Stimulated activated CD4-positive, alpha-beta T cell treated with anti-CD3 and anti-CD28 coated beads, Interleukin-15, amount 100 ng/mL, for 24 hours (primary cell): ENCODE data around the gene GSTM3.
"Not testable (repeated sequence)": the region's sequence is repeated elsewhere in the genome, so short reads cannot be mapped to it uniquely, and the experiment has no call there.

Experiments
- DNase-seq: peaks from one replicate; pipeline ENCODE4 v3.0.0-alpha.2; 2020

GSTM3 gene

DNA sequence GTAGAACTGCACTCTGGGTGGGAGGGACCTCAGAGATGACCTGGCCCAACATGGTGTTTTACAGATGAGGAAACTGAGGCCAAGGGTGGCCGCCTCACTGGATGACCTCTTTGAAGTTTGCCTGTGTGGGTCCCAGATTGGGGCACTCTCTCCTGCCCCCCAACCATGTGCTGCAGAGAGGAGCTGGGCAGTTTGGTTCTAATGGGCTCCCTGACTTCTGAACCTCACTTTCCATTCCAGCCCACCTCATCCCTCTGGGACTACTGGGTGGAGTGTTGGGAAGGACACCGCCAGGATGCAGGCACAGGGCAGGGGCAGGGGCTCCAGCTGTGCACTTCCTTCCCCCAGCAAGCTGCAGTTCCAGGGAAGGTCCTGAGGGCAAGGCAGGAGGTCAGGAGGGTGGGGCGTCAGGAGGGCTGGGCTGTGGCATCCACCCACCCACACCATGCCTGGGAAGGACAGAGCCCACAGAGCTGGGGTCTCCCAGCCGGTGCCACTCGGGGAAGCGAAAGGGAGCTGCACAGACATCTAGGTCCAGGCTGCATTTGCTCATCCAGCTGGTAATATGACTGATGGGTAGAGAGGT, 33.2 kb upstream of the GSTM3 start:
- DNase-seq = no peak

DNA sequence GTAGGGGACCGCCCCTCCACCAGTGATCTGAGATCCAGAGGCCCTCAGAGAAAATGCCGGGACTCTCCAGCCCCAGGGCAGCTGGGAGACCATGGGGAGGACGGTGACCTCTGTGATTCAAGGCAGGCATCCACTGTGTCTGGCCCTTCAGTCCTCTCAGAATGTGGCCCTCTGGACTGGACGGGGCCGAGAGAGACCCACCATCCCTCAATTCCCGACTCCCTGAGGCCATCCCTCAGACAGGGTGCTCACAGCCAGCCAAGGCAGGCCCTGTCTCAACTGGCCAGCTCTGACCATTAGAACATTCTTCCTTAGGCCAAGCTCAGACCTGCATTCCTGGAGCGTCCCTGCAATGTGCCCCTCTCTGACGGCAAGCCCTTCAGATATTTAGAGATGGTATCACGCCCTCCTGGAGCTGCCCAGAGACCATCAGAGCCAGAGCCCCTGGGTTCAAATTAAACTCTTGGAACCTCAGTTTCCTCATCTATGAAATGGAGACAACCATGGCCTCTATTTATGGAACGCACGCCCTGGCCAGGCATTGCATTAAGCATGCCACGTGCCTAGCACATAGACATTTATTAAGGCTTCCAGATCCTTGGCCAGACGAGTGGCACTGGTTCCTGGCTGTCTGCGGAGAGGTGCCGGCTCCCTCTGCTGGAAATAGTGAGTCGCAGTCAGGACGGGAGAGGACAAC, 32.5 kb upstream of the GSTM3 start:
- peak; percentile 79 for DNase-seq

DNA sequence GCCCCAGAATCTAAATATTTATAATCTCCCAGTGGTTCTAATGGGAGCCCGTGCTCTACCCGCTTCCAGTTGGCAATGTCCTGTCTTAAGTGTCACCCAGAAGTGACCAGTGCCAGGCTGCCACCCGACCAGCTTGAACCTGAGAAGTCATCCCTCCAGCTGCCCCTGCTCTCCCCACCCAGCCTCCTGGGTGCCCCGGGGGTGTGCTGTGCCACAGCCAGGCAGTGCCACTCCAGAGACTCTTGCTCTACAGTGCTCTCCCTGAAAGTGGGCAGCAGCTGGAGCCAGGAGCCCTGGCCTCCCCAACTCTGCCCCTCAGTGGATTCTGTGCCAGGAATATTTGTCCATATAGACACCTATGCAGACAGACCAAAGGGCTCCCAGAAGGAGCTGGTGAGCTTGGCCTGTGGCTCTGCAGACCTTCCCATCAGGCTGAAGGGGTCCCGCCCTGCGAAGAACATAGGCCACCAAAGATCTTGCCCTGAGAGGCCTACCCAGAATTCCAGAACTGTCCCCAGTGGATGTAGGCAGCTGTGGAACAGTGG, 31.9 kb upstream of the GSTM3 start:
- DNase-seq = no peak

DNA sequence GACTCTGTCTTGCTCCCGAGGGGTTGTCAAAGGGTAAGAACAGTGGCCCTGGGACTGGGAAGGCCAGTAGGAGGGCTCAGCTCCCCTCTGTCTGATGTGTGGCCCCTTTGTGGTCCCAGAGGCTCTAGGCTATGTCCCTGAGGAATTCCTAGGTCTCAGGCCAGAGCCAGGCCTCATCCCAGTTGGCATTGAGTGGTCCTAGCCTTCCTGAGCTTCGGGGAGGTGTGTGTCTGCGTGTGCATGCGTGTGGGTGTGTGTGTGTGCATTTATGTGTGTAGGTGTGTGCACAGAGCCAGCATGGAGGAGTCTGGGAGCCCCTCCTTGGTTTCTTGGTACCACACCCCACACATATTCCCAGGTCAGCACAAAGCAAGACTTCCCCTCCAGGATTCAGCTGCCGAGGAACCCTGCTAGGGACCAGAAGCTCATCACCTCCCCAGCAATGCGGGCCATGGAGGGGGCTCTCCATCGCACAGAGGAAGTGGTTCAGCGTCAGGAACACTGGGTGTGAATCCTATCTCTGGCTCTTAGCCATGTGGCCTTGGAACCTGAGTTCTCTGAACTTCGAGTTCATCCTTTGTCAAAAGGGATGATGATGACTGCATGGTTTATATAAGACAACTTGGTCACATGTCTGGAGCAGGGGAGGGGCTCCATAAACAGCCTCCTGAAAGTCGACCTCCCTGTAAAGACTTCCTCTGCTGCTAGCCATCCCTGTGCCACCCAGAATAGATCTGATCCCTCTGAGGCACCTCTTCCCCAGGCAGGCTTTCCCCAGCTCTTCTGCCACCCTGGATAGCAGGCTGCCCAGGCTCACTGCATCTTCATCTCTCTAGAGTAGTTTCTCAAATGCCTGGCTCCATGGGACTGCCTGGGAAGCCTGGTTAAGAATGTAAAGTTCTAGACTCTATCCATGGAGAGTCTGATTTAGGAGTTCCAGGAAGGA, 31.1 kb upstream of the GSTM3 start:
- DNase-seq = no peak

DNA sequence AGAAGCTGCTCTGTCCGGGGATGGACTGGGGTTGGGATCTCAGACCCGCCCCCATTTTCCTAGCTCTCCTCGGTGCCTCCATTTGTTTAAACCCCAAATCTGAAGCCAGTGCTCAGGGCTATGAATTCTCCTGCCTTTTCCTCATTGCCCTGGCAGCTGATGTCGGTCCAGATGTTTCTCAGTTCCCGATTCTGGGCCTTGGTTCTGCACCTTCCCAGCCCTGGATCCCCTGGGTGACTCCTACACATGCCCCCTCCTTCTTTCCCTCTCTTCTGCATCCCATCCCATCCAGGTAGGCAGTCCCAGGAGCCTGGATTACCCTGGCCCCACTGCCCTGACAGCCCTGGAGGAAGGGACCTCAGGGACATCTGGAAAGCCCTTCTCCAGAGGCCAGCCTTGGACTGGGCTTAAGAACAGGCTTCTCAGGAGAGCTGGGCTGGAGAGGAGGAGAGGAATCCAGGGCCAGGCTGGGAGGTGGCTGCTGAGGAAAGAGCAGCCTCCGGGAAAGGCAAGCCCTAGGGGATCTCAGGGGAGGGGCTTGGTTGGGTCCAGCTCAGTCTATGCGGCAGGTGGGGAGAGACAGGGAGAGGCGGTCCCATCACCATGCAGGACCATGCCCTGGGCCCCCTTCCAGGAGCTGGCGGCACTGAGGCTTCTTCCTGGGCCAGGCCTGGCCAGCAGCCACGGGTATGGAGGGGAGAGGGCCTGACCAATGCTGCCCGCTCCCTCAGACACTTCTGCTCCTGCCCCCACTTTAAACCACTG, 29.7 kb upstream of the GSTM3 start:
- no peak for DNase-seq

DNA sequence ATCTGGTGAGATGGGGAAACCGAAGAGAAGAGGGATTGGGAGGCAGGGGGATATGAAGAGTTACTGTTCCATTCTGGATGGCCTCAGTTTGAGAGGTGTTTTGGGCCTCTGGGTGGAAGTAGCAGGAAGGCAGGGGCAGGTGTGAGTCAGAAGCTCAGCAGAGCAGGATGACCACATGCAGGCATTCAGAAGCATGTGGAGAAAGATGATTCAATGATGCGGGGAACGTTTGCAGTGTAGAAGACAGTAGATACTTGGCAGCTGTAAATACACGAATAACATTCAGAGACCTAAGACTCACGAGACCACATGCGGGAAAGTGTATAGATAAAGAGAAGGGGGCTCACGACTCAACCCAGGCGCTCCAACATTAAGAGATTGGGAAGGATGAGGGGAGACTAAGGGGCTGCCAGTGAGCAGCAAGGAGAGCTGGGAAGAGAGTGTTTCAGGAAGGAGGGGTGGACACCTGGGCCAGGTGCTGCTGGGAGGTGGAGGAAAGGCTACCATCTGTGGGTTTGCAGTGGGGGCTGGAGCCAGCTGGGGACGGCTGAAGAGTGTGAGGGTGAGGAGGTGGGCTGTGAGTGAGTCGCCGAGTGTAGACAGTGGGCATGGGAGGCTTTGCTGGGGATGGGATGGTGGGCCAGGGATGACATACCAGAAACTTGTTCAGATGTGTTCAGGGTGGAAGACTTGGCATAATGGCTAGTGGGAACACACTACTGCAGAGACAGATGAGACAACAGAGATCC, 28.7 kb upstream of the GSTM3 start:
- no peak for DNase-seq

DNA sequence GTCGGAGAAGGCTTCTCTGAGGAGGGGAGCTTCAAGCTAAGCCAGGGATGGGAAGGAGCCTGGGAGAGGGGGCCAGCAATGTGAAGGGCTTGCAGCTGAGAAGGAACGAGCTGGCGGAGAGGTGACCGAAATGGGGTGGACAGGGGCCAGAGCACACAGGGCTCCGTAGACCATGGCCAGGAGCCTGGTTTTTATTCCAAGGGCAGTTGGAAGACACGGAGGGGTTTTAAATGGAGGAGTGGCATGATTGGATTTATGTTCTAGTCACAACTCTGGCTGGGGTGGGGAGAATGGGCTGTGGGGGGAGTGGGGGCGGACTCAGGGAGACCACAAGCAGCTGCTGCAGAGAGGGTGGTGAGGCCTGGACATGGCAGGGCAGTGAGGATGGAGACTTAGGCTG, 28.0 kb upstream of the GSTM3 start:
- DNase-seq = no peak

DNA sequence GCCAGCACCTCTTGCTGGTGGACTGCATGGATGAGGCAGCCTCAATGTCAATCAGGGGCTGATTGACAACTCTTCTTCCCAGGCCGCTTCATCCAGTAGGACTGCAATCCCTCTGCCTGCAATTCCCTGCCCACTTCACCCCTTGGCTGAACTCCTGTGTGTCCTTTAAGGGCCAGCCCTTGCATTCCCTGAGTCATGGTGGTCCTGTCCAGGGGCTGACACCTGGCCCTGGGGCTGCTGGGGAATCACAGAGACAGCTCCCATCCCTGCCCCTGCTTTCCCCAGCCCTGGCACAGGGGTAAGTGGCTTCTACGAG, 27.5 kb upstream of the GSTM3 start:
- no peak for DNase-seq

DNA sequence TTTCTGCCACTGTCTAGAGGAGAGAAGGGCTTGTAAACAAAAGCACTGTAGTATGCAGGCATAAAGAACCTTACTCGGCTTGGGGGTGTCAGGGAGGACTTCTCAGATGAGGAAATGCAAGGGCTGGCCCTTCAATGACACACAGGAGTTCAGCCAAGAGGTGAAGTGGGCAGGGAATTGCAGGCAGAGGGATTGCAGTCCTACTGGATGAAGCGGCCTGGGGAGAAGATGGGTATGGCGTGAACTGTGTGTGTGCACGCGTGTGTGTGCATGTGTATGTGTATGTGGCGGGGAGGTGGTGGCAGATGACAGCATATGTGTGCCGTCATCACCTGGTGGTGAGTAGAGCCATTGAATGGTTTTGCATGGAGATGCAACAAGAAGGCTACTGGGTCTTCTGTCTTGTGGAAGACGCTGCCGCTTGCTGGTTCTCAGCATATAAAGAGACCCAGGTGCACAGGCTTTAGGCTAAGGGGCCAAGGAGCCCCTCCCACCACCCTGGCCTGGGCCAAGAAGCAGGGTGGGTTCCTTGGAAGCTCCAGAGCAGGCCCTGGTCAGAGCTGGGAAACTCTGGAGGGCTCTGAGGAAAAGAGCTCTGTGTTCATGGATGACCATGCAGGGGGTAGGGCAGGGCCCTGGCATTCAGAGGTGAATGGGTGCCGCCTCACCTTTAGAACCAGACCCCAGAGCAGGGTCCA, 26.9 kb upstream of the GSTM3 start:
- no peak for DNase-seq

DNA sequence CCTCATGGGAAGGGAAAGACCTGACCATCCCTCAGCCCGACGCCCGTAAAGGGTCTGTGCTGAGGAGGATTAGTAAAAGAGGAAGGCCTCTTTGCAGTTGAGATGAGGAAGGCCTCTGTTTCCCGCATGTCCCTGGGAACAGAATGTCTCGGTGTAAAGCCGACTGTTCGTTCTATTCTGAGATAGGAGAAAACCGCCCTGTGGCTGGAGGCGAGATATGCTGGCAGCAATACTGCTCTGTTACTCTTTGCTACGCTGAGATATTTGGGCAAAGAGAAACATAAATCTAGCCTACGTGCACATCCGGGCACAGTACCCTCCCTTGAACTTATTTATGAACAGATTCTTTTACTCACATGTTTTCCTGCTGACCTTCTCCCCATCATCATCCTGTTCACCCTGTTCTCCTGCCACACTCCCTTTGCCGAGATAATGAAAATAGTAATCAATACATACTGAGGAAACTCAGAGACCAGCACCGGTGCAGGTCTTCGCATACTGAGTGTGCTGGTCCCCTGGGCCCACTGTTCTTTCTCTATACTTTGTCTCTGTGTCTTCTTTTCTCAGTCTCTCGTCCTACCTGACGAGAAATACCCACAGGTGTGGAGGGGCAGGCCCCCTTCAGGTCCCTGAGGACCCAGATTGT, 26.3 kb upstream of the GSTM3 start:
- not testable (repeated sequence) for DNase-seq

DNA sequence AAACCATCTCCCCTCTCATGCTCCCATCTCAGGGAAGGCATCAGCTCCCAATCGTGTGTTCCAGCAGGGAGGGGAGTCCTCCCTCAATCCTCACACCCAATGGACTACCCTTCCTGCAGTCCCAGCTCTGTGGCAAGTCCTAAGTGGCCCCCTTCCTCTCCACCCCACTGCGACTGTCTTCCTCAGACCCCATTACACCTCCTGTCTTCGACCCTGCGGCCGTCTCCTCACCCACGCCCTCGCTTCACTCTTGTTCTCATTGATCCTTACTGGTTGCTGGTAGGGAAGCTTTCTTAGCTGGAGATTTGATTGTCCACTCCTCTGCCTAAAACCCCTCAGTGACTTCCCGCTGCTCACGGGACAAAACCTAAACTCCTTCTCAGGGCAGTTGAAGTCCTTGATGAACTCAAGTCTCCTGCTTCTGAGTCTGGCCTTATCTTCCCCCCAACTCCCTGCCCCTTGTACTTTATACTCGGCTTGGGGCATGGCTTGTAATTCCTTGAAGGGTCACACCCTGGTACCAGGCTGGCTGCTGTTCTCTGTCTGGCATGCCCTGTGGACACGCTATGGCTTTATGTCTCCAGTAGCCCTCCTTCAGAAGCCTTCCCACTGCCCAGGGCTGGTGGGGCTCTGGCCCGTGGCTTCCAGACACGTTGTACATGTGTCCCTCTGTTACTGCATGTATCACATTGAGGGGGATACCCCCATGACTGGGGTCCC, 25.2 kb upstream of the GSTM3 start:
- no peak for DNase-seq

DNA sequence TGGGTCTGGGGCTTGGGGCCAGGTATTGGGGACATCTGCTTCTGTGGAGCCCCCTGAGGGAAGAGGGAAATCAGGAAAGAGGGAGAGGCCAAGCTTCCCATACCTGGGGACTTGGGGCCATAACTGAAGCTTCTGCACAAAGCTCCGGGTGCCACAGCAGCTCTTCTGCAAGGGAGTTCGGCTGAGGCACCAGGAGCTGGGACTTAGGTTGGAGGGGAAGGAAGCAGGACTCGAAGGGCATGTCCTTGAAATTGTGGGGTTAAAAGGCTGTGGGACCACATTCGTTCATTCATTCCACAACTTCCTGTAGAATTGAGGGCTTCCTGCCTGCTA, 24.6 kb upstream of the GSTM3 start:
- DNase-seq = no peak

DNA sequence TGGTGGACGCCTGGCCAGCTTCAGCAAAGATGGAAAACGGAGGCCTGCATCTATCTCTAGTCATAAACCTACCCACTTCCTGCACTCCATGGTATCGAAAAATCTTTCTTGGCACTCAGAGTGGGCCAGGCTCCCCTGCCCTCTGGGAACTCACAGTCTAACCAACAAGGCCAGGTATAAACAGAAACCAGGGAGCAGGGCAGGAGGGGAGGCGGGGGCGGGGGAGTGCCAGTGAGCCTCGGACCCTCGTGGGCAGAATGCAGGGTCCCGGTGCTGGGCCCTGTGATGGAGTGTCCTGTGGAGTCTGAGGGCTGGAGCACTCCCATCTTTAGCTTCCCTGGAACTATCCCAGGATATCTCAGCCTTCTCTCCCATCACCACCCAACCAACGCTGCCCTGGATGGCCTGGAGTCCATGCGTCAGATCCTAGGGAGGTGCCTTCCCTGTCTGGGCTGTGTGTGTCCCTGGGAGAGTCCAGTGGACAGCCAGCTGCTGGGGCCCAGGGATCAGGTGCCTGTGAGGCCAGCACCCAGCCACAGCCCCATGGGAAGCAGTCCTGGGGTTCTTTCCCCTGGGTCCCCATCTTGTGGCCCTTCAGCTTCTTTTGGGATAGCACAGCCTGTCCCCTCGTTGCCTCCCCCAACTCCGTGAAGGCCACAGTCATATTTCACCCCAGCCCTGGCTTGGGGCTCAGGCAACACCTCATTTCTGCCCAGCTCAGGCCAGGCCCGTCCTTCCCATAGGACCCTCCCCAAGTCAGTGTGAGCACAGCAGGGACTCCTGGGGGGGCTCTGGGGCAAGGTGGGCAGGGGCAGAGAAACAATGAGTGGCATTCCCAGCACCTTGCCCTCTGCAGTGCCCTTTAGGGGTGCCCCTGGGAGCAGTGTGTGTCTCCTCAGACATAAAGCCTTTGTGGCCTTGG, 24.0 kb upstream of the GSTM3 start:
- DNase-seq = no peak

DNA sequence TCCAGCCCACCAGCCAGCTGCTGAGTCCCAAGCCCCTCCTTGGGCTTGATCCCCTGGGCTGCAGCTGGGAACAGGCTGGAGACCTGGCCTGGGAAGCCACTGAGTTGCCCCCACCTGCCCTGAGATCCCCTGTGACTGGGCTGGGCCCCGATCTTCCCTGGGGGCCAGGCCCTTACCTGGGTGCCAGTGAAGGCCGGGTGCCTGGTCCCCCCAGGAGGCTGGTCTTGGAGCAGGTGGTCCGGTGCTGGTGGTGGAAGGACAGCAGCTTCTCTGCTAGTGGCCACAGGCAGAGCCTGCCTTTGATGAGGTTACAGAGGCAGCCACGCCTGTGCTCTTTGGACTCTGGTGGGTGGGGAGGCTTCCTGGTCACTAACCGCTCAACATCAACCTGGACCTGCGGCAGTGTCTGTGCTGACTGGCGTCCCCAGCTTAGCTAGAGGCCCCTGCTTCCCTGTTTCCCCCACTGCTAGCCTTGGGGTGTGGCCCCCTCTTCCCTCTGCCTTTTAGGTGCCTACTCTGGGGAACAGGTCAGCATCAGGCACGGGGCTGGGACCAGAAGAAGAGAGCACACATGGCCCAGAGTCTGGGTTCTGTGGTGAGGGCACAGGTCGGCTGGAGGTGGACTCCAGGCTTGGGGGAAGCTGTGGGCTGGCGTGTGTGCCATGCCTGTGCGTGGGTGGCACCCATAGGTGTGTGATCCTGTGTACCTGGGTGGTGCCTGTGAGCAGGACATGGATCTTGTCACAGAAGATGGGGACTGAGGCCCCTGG, 23.0 kb upstream of the GSTM3 start, which contains the start of gene EPS8L3:
TSS of gene EPS8L3 (minus strand) at position 278 of the 770 bp plus-strand sequence. CDS start 2,174 bp downstream, outside the sequence.
- DNase-seq = no peak

DNA sequence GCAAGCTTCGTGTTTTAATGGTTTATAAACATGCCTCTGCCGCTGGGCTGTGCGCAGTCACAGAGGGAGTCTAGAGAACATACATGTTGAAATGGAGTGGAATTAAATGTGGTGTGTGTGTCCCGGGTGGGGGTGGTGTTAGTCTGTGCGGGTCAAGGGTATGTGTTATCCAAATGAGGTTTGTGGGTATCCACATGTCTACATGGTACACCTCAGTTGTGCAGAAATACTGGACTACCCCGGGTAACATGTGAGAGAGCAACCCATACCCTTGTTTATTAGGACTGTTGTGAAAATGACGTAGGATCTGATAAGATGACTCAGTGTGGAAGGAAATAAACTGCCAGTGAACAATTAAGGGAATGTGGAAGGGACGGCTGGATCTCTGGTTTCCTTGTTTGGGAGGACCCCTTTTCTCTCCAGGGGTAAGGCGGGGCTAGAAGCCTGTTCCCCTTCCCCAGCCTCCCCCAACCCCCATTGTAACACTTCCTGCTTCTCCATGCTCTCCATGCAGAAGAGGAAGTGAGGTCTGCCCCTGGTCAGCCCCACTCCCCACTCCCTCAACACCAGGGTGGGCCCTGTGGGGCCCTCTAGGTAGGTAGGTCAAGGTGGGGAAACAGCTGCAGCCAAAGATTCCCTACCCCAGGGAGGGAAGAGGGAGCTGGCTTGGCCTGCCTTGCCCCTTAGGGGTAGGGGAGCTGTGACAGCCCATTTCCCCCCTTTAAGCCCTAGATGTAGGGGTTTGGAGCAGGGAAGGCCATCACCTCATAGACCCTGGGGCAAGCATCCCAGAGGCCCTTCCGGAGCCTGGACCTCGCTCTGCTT, 22.2 kb upstream of the GSTM3 start:
- no peak for DNase-seq

DNA sequence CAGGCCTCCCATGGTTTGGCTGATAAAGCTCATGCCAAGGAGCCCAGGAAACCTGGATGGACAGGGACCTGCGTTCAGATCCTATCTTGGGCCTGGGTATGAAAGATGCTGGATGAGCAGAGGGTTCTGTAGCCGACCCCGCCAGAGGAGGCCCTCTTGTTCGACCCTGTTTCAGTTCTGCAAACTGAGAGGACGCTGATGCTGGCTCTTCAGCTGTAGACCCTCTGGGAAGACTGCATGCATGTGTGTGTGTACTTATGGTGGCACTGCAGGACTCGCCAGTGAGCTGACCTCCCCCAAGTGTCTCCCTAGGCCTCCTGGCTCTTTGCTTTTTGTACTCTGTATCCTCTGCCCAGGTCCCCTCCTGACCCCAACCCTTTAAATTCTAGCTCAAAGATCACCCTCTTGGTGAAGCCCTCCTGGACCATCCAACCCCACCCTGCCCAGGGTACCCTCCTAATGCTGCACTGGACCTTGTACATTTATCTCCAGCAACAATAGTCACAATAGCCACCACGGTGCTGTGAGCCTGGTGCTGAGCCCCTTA, 21.3 kb upstream of the GSTM3 start:
- DNase-seq = no peak
